Fibroblast of skin of right quadriceps (primary cell): ENCODE data around the gene PRPF6.

Experiments
- DNase-seq: peaks from one replicate; pipeline ENCODE4 v3.0.0-alpha.2; 2013

Gene PRPF6

GRCh38 chr20:64051561-64052325 is 70.8 kb downstream of the PRPF6 start:
- DNase-seq = no peak

DNA sequence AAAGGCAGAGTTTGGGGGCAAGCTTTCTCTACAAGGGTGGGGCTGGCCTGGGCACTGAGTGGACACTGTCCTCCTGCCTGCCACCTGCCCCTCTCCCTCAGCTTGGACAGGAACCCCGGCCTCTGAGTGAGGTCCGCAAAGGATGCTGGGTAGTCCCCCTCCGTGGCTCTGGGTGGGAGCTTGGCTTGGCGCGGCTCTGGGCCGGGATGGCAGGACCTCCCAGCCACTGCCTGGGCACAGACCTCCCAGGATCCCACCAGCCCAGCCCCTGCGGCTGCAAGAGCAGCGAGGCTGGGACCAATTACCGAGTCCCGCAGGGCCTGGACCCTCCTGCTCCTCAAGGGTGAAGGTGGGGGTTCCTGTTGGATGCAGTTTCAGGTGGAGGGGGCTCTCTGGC is 71.4 kb downstream of the PRPF6 start:
- no peak for DNase-seq

GRCh38 chr20:64052987-64053840 is 72.3 kb downstream of the PRPF6 start:
- no peak for DNase-seq

DNA sequence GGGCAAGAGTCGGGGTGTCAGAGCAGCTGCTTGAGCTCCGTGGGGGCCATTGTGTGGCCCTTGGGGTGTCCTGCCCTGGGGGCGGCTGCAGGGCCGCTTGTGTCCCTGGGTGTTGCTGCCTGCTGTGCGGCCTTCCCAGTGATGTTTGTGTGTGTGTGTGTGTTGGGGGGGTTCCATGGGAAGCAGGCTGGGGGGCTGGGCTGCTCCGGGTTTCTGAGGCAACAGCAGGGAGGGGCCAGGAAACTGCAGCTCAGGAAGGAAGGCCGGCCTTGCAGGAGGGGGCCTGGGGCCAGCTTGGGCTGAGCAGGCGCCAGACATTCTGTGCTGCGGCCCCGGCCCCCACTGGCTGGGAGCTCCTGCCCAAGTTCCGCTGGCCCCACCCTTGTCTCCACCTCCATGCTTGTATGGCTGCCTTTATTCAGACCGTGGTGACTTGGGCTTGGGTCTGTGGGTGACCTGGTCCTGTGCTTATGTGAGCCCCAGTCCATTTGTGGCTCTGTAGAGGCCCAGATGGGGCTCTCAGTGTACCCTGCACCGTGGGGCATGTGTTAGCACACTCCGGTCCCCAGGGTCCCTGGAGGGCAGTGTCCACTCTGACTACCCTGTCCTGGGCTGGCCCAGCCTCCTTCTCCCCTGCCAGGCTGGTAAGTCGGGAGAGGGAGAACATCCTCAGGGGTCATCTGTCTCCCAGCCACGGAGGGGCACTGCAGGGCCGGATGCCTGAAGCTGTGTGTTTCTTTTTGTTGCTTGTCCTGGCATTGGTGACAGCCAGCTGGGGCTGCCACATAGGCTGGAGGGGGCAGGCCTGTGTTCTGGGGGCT is 73.1 kb downstream of the PRPF6 start:
- peak; percentile 53 for DNase-seq

GRCh38 chr20:64055396-64055892 is 74.5 kb downstream of the PRPF6 start:
- no peak for DNase-seq

DNA sequence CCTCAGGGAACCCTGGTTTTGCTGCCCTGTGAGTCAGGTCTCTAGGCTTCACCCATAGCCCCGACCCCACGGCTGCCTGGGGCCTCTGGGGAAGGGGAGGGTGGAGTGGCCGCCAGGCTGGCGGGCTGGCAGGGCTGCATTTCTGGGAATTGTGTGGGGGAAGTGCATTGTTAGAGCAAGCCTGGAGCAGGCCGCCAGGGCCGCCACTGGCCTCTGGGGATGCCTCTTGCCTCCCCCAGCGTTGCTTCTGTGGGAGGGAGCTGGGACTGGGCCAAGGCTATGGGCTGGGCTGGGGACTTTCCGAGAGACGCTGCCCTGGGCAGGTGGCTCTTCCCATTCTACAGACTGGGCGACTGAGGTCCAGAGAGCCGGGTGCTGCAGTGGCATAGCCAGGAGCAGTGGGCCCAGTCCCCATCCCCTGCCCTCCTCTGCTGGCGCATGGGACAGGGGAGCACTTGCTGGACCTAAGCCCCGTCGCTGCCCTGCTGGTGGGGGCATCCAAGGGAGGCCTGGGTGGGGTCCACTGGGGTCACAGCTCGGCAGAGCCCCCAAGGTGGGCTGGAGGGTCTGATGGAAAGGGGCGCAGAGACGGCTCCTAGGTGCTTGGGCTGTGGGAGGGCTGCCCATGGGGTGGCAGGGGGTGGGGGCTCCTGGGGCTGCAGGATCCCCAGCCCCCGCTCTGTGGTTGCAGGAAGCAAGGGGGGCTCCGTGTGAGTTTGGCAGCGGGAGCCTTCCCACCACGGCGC is 75.1 kb downstream of the PRPF6 start:
- peak; percentile 36 for DNase-seq

GRCh38 chr20:64056639-64056888 is 75.6 kb downstream of the PRPF6 start:
- DNase-seq = no peak

DNA sequence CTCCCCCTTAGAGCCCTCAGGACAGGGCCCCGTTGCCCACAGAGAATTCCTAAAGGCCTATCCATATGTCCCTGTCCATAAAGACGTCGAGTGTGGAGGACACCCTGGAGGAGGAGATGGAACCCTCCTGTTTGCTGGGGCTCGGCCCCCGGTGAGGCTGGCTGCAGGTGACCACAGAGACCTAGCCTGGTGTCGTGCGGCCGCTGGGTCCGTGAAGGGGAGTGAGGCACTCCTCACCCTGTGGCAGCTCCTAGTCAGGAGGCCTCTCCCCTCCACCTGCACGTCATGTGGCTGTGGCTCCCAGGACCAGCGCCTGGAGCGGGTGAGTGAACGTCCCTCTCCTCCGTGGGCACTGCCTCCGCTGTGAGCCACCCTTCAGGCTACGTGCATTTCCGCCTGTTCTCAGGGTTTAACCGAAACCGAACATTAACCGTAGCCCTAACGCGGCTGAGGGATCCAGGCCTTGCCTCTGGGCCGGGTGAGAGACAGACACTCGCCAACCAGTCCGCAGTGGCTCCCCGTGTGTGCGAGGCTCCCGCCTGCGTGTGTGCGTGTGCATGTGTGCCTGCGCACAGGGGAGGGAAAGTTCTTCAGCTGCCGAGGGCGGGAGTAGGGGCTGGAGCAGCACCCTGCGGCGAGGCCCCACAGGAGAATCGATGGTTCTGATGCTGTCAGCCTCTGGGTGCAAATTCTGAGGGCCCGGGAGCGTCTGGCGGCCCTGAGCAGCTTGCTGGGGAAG is 76.1 kb downstream of the PRPF6 start:
- DNase-seq = no peak

- DNase-seq = peak; percentile 54
These were observed 76.9 kb downstream of the PRPF6 start for GRCh38 chr20:64057628-64058498.

DNA sequence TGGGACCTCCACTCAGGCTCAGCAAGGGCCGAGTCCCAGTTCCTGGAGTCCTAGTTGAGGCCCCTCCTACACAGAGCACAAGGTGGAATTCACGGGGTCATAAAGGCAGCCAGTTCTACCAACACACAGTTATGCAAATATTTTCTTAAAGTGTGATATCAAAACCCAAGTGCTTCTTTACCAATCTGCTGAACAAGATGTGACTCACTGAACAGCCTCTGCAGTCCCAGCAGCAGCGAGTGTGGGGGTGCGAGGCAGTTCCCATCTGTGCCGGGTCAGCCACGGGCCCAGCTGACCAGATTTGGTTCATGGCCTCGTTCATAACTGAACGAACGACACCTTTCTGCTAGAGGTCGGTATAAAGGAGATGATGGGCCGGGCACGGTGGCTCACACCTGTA is 77.6 kb downstream of the PRPF6 start:
- no peak for DNase-seq

GRCh38 chr20:64062276-64062595 is 81.3 kb downstream of the PRPF6 start:
- no peak for DNase-seq

- peak; percentile 95 for DNase-seq
These were observed 81.9 kb downstream of the PRPF6 start, which contains the start of gene TCEA2 for GRCh38 chr20:64062596-64063388. TCEA2 (plus strand) TSS chr20:64063198; CDS start chr20:64063313, 115 bp downstream.

- no peak for DNase-seq
These were observed 82.6 kb downstream of the PRPF6 start for GRCh38 chr20:64063389-64064144.

- no peak for DNase-seq
These were observed 83.3 kb downstream of the PRPF6 start for GRCh38 chr20:64064145-64064698.

GRCh38 chr20:64065062-64065973 is 84.4 kb downstream of the PRPF6 start:
- DNase-seq = no peak

GRCh38 chr20:64065974-64066343 is 85.0 kb downstream of the PRPF6 start:
- peak; percentile 48 for DNase-seq

- DNase-seq = no peak
These were observed 86.2 kb downstream of the PRPF6 start for GRCh38 chr20:64067005-64067632.
